Fibroblast of gingiva (primary cell): Measurements from ENCODE around the gene CXCL17.
A peak's percentile ranks its signal among the peaks of the same experiment; 100 is the strongest.

ENCODE experiments used
- DNase-seq: peaks from one replicate; pipeline ENCODE4 v3.0.0-alpha.2; 2011; ENCODE audit warnings: low read depth

Gene CXCL17

GRCh38 chr19:42397263-42398166 lies 45.2 kb downstream of the CXCL17 start:
- no peak for DNase-seq

- DNase-seq = peak; percentile 99
Observed at GRCh38 chr19:42396381-42397262, 46.1 kb downstream of the CXCL17 start.

- no peak for DNase-seq
Observed at GRCh38 chr19:42394751-42395150, 48.0 kb downstream of the CXCL17 start.

- DNase-seq = no peak
Observed at GRCh38 chr19:42392165-42392564, 50.6 kb downstream of the CXCL17 start.

- DNase-seq = no peak
Observed at GRCh38 chr19:42389899-42390298, 52.8 kb downstream of the CXCL17 start, which contains the start of gene CNFN. CNFN (minus strand) TSS chr19:42390297; CDS start chr19:42389037, 1,260 bp downstream.

GRCh38 chr19:42388851-42389489 lies 53.8 kb downstream of the CXCL17 start:
- DNase-seq = no peak

GRCh38 chr19:42386974-42387707 lies 55.6 kb downstream of the CXCL17 start:
- peak; percentile 32 for DNase-seq

- DNase-seq = no peak
Observed at GRCh38 chr19:42380155-42380554, 62.6 kb downstream of the CXCL17 start.
